ENCODE results near the gene ATP2B2.

ATP2B2 gene

DNA sequence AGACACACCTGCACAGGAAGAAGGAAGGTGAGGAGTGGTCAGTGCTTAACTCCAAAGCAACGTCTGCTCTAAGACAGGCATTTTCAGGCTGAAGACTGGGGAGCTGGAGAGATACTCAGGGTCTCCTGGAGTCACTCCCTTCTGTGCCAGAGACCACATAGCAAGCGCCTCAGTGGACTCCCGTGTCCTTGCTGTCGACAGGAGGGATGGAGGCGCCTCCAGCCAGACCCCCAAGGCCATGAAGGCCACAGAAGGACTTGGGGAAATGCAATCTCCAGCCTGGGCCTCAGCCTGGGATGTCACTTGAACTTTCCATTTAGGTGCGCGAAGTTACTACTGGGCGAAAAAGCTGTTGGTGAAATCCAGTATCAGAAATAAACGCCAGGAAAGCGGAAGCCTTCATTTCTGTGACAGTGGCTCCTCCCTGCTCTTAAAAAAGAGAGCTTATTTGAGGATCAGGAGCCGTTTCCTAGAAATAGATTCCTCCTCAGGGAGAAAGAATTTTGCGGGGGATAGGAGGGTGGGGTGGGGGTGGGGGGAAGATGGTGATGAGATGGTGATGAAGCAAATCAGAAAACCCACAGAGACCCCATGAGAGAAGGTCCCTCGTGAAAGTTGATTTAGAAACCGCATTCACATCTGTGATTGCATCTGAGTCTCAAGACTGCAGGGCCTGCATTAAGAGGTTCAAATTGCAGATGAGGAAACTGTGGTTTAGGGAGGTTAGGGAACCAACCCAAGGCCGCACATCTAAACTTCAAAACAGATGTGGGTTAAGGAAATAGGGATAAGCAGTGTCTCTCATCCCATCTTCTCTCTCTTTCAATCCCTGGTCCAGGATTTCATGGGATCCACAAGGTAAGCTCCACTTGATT is 78.8 kb downstream of the ATP2B2 start:
- no peak for DNase-seq (ENCODE audit: low spot score)

DNA sequence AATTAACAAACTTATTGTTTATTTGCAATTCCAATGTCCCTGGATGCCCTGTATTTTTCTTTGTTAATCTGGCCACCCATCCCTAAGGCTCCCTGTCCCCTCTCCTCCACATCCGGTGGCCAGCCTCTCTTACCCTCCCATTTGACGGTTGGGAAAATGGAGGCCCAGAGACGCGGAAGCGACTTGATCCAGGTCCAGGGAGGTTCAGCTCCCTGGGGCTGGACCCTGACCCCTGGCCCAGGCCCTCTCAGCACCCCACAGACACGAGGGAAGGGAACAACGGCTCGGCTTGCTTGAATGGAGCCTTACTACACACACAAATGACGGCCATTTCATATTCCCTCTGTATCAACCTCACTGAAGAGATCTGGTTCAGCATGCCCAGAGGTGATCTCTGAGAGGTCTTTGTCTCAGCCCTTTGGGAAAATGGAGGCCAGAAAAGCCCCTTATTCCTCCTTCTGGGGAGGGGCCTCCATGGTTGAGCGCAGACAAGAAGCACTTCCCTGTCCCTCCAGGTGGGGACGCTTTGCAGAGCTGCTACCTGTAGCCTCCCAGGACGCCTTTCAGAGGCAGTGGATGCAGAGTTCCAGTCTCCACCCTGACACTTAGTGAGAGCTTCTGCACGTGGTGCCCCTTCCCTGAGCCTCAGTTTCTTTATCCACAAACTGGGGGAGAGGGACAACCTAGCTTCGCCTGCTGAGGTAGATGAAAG is 82.1 kb downstream of the ATP2B2 start:
- DNase-seq (ENCODE audit: low spot score): no peak

DNA sequence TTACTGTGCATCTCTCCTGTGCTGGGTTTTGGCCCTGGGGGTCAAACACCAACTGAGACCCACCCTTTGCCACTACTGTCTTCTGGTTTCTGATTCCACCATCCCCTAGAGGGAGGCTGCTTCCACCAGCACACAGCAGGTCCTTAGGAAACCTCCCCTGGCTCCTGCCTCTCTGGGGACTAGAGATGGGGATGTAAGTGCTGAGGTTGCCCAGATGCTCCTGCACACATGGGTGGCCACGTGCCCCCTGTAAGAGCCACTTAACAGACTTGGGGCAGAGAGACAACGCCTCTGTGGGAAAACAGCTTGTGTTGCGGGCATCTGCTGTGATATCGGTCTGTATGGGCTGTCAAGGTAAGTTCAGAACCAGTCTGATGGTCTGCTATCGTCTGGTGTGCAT is 83.4 kb downstream of the ATP2B2 start:
- DNase-seq (ENCODE audit: low spot score): peak; percentile 66

DNA sequence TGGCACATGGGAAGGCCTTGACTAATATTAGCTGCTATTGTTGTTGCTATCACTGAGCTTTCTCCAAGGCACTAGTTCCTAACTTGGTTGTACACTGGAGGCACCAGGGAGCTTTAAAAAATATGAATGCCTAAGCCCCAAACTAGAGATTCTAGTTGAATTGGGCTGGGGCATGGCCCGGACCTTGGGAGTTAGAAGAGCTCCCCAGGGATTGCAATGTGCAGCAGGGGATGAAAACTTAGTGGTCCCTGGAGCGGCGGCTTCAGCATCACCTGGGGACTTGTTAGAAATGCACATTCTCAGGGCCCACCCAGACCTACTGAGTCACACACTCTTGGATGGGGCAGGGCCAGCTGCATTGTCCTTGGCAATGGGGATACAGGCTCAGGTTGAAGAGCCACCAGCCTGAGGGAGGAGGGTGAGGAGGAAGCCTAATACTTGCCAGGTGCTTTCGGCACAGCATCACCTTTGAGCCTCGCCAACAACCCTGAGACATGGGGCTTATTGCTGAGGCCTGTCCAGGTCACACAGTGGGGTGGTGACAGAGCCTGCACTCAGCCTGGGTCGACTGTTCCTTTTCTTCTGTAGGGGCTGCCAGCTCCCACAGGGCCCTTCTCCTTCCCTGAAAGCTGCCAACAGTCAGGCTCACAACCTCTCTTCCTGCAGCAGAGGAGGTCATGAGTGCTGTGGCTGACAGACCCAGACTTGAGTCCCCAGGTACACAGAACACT is 84.5 kb downstream of the ATP2B2 start:
- no peak for DNase-seq (ENCODE audit: low spot score)

DNA sequence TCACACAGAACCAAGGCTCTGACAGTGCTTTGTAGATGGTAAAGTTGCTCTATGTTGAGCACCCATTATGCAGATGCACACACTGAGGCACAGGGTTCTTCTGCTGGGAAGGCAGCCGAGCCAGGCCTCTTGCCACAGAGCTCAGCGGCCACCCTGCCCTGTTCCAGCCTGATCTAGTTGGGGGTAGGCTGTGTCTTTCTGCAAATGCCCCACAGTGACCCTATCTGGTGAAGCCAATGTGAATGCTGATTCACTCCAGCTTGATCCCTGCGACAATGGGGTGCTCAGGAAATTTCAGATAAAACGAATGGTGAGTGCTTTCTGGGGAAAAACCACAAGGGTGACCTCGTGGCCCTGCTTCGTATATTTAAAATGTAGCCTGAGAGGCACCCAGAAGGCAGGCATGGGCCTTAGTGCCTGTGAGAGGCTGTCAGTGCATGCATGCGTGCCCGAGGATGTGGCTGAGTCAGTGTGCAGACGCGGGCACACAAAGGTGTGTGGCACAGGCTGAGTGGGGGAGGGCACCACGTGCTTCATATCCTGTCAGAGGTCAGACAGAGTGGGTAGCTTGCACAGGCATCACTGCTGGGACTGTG is 85.7 kb downstream of the ATP2B2 start:
- DNase-seq (ENCODE audit: low spot score): no peak

DNA sequence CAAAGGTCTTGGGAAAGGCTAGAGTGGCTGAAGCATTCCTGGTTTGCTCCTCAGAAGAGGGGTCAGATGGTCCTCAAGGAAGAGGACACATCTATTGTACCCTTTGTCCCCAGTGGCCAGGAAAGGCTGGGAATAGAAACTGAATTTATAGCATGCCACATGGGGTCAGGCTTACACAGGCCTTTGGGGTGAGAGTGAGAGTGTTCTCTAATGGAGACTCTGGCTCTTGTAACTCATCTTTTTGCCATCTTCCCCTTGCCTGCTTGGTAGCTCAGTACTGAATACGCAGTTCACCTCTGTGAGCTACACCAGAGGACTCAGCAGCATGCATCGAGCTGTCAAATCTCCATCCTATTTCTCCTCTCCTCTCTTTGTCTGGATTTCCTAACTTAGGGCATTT is 87.5 kb downstream of the ATP2B2 start:
- peak; percentile 61 for DNase-seq (ENCODE audit: low spot score)

DNA sequence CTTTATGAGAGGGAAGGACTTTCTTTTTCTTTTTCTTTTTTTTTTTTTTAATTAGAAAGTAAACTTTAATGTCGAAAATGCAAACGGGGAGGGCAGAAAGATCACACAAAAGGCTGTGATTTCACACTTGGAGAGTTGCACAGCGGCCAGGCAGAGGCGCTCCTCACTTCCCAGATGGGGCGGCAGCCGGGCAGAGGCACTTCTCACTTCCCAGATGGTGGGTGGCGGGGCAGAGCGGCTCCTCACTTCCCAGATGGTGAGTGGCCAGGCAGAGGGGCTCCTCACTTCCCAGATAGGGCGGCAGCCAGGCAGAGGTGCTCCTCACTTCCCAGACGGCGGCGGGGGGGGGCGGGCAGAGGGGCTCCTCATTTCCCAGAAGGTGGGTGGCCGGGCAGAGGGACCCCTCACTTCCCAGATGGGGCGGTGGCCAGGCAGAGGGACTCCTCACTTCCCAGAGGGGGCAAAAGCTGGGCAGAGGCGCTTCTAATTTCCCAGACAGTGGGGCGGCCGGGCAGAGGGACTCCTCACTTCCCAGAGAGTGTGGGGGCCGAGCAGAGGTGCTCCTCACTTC is 88.6 kb downstream of the ATP2B2 start:
- DNase-seq (ENCODE audit: low spot score): no peak

DNA sequence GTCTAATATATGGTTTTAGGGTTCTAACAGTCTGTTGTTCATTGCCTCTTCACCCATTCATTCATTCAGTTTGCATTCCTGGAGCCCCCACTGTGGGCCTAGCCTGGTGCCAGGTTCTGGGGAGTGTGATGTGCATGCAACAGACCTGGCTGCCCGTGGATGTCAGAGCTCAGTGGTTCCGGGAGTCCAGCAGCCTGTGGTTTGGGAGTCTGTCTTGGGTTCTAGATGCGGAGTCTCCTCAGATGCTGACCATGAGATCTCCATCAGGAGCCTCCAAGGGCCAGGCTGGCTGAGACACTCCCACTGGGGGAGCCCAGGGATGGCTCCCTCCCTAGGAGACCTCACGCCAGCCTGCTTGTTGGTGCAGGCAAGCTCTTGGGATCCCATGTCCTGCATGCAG is 92.3 kb downstream of the ATP2B2 start:
- DNase-seq (ENCODE audit: low spot score): no peak

DNA sequence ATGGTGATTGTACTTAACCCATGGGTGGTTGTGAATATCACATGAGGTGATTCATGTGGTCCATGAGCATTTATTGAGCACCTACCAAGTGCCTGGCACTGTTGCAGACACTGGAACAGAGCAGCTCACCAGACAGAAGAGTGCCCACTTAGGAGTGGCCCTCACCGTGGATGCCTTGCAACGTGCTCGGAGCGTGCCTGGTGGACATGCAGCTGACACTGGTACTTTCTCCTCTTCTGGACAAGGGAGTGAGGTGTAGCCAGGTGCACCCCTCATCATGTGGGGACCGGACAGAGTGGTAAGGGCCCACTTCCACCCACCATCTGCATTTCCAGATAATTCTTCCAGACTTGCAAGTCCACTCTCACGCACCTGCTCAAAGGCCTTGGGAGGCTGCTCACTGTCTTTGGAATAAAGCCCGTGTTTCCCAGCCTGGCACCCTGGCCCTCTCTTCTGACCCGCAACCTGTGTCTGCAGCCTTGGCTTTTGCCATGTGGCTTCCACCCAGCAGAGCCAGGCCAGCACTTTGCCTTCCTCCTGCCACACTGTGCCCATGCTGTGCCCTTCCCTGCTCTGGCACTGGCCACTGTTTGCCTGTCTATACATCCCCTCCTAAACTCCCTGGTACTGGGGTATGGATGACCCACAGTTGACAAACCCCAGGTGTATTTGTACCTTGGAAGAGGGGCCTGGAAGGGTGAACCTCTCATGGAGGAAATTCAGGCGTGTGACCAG is 93.6 kb downstream of the ATP2B2 start:
- DNase-seq (ENCODE audit: low spot score): no peak

DNA sequence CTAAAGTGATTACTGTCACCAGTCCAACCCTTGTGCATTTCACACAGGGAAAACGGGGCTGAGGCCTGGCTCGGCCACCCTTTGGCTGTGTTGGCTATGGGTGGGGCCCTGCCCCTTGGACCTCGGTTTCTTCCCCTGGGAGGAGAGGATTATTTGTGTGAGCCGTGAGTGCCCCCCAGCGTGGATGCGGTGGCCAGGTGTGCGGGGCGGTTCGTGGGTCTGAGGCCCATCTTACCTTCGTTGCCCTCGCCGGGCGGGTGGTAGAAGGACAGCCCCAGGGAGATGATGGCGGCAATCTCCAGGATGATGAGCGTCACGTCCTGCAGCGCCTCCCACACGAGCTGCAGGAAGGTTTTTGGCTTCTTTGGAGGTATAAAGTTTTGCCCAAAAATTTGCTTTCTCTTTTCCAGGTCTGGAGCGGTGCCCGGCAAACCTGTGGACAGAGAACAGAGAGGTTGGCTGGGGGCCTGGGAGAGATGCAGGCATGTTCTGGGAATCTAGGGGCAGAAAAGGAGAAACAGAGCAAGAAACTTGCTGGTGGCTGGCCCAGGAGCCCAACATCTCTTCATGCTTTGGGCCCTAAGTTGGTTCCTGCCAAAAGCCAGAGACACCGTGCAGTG is 94.9 kb downstream of the ATP2B2 start:
- no peak for DNase-seq (ENCODE audit: low spot score)

DNA sequence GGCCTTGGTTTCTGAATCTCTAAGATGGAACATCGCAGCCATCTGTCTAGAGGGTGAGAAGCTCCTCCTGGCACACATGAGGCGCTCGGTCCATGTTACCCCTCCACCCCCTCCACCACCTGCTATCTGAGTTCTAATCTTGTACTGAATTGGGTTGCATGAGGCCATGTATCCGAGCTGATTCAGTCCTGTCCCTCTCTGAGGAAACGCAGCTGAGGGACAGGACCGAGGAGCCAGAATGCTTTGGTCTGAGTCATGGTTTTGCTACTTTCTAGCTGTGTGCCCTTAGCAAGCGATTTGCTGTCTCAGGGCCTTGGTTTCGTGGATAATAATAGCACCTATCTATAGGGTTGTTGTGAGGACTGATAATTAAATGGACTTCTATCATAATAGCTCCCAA is 96.7 kb downstream of the ATP2B2 start:
- DNase-seq (ENCODE audit: low spot score): no peak

DNA sequence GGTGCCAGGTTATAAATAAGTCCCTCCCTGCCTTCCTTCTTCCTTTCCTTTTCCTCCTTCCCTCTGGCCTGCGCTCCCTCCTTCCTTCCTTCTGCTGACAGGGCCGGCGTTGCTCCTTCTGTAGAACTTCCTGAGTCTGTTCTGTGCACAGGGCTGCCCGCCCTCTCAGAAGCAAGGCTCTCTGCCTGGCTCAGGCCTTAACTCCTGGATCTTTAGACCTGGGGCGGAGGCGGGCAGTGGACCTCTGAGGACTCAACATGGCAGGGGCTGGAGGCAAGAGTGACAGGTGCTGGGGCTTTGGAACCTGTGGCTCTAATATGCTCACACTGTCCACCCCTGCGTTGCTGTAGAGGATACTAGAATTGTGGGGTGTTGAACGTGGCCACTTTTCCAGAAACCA is 98.0 kb downstream of the ATP2B2 start:
- DNase-seq (ENCODE audit: low spot score): no peak

DNA sequence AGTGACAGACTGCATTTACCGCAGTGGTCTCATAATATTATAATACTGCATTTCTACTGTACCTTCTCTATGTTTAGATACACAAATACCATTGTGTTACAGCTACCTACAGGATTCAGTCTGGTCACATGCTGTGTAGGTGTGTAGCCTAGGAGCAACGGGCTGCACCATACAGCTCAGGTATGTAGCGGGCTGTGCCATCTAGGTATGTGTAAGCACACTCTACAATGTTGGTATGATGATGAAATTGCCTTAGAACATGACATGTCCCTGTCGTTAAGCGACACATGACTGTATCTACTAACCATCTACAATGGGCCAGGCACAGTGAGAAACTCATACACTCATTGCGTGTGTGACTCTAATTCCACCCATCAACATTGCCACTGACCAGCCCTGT is 99.0 kb downstream of the ATP2B2 start:
- DNase-seq (ENCODE audit: low spot score): no peak

DNA sequence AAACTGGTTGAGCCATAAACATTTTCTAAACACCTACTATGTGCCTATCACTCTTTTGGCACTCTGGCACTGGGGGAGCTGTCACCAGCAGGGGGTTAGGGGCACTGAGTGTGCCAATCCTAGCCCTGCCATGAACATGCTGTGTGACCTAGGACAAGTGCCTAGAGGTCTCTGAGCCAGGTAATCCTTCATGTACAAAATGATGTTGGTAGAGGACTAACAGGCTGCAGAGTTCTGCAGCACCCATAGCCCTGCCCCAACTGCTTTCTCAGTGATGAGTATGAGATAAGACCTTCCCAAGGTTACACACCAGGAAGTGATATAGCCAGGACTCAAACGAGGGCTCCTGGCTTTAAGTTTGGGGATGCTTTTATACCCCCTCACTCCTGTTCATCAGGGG is 99.6 kb downstream of the ATP2B2 start:
- DNase-seq (ENCODE audit: low spot score): no peak

DNA sequence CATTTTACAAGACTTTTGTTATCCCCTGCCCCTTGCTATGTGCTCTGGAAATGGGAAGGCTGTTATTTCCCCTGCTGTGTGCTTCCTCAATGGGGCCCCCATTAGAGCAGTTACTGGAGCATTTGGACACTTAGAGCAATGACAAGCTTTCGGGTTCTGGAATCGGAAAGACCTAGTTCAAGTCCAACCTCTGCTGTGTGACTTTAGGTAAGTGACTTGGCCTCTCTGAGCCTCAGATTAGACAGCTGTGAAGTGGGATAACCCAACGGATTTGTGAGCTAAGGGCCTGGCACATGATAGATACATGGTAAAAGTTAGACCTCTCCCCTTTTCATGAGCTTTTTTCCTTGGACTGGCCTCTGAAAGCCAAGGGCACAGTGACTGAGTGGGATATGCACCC is 100.5 kb downstream of the ATP2B2 start:
- no peak for DNase-seq (ENCODE audit: low spot score)

DNA sequence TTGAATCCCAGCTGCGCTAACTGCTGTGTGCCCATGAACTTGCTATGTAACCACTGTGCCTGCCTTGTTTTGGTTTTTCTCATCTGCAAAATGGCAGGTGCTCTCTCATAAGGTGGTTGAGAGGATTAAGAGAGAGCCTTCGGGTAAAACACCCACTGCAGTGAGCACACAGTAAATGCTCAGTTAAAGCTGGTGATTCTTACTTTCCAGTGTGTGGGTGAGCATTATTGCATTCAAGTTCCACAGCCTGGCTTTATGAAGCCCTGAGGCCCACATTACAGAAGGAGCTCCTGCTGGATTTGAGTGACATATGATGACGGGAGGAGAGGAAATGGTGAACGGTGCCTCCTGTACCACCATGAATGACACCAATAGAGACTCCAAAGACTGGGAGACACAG is 101.0 kb downstream of the ATP2B2 start:
- no peak for DNase-seq (ENCODE audit: low spot score)

DNA sequence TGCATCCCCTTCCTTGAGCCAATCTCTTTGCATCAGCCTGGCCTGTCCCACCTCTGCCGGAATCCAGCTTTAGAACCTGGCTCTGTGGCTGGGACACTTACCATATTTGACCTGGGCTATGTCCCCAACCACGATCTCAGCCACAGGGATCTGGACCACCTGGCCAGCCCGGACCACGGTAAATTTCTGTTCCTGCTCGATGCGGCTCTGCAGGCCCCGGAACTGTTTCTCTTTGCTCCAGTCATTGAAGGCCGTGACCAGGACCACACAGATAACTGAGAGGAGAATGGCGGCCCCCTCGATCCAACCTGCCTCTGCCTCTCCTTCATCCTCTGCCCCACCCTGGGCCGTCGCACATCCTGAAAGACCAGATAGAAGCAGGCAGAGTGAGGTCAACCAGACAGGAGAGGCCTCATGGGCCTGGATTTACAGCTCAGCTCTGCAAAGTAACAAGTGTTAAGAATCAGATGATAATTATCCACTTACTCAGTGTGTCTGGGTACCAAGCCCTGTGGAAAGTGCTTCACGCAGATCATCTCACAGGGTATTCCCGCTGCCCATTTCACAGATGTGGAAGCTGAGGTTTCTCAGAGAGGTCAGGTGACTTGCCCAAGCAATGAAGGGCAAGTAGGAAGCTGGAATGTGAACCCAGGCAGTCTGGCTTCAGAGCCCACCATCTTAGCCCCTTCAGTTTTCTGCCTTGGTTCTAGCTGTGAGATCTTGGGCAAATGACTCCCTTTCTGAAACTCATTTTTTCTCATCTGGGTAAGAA is 103.2 kb downstream of the ATP2B2 start:
- DNase-seq (ENCODE audit: low spot score): no peak

DNA sequence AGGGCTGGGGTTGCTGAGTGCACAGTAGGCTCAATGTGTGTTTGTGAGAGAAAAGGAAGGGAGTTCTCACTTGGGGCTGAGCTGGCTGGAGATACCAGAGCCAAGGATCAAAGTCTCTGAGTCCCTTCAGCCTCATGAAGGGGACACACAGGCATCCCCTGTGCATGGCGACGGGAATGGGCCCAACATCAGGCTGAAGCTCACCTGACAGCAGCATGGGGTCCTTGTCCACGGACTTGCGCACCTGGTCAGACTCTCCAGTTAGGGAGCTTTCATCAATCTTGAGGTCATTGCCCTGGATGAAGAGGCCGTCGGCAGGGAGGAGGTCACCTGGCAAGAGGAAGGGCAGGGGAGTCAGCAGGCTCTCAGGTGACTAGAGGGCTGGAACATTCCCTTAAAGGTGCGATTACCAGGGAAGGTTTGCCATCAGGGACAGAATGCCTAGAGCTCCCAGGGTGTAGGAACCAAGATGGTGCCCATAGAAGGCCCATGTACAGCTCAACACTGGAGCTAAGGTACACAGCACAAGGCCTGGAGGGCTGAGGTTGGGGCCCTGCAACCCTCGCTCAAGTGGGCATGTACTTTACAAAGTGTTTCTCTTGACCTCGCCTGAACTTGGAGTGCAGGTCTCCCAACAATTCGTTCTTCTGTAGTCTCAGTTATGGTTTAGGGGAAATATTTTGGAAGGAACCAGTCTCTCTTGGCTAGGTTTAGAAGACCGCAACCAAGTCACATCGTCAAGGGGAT is 104.5 kb downstream of the ATP2B2 start:
- no peak for DNase-seq (ENCODE audit: low spot score)

DNA sequence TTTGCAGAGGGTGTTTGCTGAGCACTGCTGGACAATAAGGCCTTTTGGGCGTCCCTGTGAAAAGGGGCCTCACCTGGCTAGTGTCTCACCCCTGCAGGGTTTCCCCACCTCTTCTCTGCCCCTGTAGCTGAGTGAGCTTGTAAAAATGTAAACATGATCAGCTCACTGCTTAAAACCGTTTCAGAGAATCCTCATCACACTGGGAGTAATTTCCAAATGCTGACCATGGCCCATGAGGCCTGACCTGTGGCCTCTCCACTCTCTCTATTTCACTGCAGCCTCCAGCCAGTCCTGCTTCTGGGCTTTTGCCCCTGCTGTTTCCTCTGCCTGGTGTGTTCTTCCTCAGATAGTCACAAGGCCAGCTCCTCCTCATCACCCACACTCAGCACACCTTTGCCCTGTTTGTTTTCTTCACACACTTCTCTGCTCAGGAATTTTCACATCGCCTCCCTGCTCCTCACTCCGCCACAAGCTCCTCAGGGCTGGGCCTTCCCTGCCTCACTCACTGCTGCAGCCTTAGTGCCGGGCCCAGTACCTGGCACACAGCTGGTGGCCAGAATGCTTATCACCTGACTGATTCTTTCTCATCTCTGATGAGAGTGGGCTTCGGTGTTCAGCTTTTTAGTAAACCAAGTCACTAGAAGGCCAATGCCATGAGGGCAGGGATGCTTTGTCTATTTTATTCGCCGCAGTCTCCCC is 105.2 kb downstream of the ATP2B2 start:
- DNase-seq (ENCODE audit: low spot score): no peak

Data from D341Med (cell line).